Stimulated activated CD8-positive, alpha-beta memory T cell treated with anti-CD3 and anti-CD28 coated beads, Interleukin-12 subunit alpha, Interleukin-12 subunit beta, amount 100 ng/mL, for 24 hours (primary cell): Measurements from ENCODE around the gene VPS36.
"Not testable (repeated sequence)": the region's sequence is repeated elsewhere in the genome, so short reads cannot be mapped to it uniquely, and the experiment has no call there.

ENCODE experiments used
- DNase-seq: peaks from one replicate; pipeline ENCODE4 v3.0.0-alpha.2; 2020; ENCODE audit errors: extremely low read depth

VPS36 gene, protein sequence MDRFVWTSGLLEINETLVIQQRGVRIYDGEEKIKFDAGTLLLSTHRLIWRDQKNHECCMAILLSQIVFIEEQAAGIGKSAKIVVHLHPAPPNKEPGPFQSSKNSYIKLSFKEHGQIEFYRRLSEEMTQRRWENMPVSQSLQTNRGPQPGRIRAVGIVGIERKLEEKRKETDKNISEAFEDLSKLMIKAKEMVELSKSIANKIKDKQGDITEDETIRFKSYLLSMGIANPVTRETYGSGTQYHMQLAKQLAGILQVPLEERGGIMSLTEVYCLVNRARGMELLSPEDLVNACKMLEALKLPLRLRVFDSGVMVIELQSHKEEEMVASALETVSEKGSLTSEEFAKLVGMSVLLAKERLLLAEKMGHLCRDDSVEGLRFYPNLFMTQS

DNA sequence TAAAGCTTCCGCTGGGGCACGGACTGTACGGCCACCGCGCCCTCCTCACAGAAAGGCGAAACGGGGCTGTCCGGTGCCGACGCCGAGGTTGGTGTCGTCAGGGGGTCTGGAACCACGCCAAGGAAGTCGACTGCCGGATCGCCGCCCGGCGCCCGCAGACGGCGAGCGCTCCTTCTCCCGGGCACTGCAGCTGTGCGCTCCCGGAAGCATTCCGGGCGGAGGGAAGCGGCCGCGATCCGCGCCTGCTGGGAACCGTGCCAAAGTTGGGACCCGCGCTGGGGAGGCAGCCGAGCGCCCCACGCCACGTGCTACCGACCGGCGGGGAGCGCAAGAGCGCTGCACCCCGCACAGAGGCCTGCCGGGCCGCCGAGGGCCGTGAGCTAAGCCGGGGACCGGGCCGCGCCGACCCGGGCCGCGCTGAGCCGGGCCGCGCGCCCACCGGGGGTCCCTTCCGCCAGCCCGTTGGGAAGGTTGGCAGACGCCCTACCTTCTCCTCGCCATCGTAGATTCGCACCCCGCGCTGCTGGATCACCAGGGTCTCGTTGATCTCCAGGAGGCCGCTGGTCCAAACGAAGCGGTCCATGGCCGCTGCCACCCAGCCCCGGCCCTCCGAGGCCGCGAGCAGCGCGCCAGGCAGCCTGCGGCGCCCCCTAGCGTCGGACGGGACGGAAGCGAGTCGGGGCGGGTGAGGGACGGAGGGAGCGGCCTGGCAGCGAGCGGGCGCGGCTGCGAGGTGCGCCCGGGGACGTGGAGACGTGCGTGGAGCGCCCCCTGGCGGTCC is at the start of gene VPS36:
VPS36 (minus strand) TSS at position 623 of the 781 bp plus-strand sequence; CDS start at position 583, 40 bp downstream.
- peak; percentile 90 for DNase-seq

DNA sequence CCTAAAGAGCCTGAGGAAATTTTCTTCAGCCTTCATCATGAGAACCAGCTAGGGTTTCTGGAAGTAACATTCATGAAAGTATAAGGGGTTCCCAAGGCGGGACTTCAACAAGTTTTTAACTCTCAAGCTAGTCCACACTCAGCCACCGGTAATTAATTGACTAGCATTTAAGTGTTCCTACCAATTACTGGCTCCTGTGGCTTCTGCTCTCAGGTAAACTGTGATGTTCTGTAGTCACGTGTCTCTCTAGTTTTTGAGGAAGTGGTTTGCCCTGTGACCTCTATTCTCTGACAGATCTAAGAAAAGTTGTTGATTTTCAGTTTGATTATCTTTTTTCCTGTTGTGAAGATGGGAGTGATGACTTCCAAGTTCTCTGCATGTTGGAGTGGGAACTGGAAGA is 47.5 kb upstream of the VPS36 start:
- not testable (repeated sequence) for DNase-seq

DNA sequence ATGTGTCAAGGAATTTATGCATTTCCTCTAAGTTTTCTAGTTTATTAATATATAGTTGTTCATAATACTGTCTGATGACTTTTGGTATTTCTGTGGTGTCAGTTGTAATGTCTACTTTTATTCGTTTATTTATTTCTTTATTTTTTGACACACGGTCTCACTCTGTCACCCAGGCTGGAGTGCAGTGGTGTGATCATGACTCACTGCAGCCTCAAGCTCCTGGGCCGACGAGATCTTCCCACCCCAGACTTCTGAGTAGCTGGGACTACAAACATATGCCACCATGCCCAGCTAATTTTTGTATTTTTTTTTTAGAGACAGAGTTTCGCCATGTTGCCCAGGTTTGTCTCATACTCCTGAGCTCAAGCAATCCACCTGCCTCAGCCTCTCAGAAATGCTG is 43.8 kb upstream of the VPS36 start:
- DNase-seq: not testable (repeated sequence)

DNA sequence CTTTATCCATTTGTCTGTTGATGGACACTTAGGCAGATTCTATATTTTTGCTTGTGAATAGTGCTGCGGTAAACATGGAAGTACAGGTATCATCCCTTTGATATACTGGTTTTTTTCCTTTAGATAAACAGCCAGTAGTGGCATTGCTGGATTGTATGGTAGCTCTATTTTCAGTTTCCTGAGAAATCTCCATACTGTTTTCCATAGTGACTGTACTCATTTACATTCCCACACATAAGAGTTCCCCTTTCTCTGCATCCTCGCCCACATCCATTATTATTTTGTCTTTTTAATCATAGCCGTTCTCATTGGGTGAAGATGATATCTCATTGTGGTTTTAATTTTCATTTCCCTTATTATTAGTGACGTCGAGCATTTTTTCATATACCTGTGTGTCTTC is 40.6 kb upstream of the VPS36 start:
- not testable (repeated sequence) for DNase-seq

DNA sequence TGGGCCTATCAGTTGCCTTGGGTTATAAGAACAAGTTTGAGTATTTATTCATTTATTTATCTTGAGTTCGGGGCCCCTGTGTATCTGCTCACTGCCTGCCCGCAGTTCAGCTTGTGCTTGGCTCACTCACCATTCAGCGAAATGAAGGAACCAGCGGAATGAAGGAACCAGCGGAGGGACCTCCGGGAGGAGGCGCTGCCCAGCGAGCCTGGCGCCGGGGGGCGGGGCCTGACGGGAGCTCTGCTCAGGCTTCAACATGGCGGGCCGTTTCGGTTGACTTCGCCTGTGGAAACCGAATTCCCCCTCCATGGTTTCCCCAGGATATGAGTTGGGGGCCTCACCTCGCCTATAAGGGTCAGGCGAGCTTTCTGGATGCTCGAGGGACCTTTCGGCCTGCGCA is 38.3 kb upstream of the VPS36 start:
- DNase-seq: not testable (repeated sequence)

DNA sequence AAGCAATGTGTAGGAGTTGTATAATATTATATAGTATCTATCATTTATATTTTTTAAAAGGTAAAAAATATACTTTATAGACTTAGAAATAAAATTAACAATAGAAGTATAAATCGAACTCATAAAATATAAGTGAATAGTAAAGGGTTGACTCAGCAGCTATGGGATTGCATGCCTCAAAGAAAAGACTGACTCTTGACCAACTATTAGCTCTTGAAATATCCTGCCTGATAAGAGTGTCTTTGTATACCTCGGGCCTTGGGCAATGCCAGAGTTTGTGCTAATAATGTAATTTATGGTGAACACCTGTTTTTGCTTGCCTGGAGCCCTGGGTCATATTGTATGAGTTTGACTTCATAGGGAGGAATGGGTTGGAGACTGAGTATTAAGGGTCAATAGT is 36.6 kb upstream of the VPS36 start:
- not testable (repeated sequence) for DNase-seq

DNA sequence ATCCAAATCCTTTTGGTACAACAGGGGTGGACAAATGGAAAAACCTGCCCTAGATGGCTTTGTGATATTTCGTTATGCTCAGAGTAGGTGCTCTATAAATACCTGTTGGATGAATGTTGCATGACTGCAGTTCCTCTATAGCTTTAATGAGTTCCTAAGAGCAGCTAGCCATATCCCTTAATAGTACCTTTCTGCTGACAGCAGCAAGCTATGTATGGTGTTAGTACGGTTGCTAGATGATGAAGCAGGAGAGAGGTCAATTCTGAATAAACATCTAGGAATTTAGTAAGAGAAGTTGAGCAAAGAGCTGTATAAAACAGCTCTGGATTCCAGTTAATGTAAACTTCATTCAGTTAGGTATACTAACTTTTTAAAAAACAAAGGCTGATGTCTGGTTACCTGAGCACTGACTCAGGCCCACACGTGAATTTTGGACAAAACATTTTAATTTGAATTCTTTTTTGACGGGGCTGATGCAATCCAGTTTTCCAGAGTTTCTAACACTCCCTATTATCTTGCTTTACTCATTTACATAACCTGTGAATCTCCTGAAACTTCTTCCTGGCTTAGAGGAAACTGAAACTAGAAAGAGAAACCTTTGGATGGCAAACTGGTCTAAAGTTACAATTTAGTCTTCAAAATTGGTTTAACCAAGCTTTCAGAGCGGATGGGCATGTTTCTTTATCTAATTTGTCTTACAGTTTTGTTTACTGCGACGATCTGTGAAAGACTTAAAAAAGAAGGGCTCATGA is 30.4 kb upstream of the VPS36 start:
- DNase-seq: not testable (repeated sequence)

DNA sequence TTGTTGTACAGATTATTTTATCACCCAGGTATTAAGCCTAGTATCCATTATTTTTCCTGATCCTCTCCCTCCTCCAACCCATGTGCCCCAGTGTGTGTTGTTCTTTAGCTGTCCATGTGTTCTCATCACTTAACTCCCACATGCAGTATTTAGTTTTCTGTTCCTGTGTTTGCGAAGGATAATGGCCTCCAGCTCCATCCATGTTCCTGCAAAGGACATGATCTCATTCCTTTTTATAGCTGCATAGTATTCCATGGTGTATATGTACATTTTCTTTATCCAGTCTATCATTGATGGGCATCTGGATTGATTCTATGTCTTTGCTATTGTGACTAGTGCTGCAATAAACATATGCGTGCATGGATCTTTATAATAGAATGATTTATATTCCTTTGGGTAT is 18.1 kb upstream of the VPS36 start:
- not testable (repeated sequence) for DNase-seq

DNA sequence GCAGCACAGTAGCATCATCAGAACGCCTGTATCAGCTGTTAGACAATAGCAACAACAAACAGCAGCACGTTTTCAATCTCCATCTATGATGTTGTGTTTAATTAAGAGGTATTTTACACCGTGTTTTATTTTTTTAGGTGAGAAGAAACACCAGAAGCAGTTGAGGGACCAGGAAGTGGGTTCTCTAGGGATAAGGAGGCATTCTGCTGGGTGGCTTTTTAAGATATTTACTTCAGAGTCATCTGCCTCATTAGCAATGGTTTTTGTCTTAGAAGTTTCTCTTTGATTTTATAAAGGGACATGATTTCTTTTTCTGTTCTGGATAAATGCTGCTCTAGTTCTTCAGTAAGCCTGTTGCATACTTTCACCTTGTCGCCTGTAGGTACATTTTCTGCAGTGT is 13.1 kb upstream of the VPS36 start:
- DNase-seq: no peak

DNA sequence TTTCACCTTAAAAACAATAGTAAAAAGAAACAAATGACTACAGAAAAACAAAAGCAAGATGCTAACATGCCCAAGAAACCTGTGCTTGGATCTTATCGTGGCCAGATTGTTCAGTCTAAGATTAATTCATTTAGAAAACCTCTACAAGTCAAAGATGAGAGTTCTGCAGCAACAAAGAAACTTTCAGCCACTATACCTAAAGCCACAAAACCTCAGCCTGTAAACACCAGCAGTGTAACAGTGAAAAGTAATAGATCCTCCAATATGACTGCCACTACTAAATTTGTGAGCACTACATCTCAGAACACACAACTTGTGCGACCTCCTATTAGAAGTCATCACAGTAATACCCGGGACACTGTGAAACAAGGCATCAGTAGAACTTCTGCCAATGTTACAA is 10.8 kb upstream of the VPS36 start:
- no peak for DNase-seq

DNA sequence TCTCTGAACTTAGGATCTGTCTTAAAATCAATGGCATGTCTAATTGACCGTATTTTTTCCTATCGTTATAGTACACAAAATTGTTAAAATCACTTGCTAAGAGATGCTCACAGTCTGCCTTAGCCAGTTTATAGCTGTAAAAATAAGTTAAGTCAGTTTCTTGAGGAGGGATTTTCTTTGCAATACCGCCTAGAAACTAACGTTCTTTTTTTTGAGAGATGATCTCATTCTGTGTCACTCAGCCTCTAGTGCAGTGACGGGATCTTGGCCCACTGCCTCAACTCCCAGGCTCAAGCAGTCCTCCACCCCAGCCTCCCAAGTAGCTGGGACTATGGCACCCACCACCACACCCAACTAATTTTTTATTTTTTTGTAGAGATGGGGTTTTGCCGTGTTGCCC is 9.2 kb upstream of the VPS36 start:
- no peak for DNase-seq

DNA sequence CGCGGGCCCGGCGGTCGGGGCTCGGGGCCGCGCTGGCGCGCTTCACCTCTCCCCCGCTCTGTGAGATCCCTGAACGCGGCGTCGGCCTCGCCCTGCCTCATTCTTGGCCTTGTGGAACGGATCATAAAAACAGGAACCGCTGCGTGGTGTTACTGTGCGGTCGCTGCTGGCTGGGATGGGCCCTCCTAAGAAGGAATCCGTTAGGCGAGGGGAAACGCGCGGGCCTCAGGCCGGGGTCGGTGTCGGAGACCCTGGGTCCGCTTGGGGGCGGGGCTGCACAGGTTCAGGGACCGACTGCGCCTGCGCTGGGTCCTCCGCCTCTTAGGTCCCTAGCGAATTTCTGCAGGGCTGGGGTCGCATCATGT is 5.2 kb upstream of the VPS36 start:
- DNase-seq: peak; percentile 53

DNA sequence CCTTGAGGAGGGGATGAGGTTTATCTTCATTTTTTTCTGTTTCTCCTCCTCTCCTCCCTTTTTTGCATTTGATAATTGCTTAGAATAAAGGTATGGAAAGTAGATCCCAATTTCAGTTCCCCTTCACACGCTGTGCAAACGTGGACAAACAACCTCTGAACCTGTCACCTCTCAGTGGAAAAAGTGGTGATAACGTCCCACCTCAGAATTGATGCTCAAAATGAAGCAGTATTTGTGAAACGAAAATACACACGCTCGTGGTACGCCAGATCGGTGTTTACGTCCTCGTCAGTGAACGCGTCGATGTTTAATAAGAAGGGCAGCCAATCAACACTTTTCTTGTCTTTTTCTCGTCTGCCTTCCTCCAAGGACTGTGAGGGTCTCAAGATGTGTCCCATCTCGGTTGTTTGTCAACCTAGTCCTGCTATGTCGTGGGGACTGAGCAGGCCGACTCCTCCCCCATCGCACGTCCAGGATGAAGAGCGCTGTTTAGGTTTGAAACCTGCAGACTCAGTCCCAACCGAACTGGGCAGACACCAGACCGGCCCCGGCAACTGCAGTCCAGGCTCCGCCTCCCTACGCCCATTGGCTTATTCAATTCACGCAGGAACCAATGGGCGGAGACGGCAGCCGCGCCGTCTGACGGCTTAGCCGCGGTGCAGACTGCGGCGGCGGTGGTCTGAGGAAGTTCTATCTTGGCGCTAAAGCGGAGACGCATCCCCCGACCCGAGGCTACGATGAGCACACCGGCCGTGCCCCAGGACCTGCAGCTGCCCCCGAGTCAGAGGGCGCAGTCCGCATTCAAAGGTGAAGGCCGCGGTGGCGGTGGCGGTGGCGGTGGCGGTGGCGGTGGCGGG is 4.6 kb upstream of the VPS36 start, which contains the start of gene CKAP2:
CKAP2 (plus strand) TSS at position 659 of the 857 bp plus-strand sequence; CDS start at position 738, 79 bp downstream.
- DNase-seq: peak; percentile 83

DNA sequence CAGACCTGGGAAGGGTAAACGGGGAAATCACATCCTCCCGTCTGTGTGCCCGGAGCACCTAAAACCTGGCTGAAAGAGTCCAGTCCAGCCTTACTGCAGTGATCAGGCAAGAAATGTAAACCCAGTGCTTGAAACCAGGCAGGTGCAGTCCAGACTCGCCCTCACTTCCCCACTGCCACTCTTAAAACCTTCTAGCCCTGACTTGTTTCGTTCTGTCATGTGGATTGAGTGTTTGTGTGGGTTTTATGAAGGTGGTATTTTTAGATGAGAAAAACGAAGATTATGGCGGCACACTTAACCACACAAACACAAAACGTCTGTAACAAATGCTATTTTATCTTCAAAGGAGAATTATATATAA is 4.0 kb upstream of the VPS36 start:
- DNase-seq: no peak

DNA sequence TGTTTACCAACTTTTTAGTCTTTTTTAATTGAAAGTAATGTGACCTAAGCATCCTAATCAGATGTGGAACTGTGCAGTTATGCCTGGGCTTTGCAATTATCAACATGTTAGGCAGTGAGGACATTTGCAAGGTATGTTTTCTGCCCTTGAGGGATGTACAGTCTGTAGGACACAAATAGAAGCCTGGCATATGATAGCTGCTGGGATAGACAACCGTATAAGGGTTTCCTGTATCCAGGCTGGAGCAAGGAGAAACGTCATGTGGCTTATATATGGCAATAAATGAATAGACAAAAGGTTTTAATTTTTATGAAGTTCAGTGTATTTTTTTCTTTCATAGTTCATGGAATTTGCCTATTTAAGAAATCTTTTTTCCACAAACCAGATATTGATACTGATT is 2.0 kb upstream of the VPS36 start:
- no peak for DNase-seq

DNA sequence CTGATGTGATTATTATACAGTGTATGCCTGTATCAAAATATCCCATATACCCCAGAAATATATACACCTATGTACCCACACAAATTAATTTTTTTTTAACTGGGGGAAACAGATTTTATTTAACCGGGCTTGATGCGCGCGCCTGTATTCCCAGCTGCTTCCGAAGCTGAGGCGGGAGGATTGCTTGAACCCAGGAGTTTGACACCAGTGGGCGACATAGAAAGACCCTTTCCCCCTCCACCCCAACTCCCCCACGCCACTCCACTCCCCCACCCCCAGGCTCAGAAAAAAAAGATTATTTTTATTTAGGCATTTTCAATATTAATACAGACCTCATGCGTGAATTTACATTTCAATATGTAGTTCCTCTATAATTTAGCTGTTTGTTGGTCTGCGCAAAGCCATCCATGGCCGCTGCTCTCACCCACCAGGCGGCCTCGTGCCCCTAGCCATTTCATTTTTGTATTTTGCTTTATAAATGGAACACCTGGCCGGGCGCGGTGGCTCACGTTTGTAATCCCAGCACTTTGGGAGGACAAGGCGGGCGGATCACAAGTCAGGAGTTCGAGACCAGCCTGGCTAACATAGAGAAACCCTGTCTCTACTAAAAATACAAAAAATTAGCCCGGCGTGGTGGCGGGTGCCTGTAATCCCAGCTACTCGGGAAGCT is 836 bp upstream of the VPS36 start:
- no peak for DNase-seq

DNA sequence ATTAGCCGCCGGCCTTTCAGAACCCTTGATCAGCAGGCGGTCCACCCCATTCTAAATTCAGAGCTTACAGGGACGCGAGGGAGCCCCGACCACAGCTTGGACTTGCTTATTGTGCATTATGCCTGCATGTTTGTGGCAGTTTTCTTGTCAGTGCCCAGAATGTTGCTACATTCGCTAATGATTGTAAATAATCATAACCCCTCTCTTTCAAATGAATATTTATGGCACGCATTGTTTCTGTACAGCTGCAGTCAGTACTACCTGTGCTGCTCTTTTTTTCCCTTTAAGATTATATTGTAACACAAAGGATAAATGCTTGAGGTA is 321 bp upstream of the VPS36 start:
- no peak for DNase-seq

DNA sequence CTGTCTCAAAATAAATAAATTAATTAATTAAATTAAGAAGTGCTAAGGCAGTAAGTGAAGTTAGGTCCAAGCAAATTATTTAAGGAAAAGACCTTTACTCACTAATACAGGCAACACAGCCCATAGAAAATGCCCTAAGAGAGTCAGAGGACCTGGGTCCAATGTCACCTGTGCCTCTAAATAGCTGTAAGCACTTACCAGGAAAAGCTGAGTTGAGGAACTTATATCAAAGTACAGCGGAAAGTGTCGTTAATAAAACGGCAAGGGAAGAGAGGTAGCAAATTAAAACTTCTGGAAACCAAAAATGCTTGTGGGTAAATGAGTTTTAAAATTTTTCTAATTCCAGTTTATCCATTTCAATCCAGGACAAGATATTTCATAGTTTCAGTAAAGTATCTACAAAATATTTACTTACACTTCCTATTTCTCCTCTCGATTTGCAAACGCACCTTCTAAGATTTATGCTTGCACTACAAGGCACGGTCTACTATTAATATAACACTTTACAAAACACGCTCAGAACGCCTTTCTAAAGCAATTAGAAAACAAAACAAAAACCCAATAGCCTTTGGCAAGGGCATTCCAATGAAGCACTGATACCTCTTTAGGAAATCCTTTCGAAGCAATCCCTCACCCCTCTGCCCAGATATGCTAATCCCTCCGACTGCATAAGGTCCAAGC is 963 bp downstream of the VPS36 start:
- no peak for DNase-seq

DNA sequence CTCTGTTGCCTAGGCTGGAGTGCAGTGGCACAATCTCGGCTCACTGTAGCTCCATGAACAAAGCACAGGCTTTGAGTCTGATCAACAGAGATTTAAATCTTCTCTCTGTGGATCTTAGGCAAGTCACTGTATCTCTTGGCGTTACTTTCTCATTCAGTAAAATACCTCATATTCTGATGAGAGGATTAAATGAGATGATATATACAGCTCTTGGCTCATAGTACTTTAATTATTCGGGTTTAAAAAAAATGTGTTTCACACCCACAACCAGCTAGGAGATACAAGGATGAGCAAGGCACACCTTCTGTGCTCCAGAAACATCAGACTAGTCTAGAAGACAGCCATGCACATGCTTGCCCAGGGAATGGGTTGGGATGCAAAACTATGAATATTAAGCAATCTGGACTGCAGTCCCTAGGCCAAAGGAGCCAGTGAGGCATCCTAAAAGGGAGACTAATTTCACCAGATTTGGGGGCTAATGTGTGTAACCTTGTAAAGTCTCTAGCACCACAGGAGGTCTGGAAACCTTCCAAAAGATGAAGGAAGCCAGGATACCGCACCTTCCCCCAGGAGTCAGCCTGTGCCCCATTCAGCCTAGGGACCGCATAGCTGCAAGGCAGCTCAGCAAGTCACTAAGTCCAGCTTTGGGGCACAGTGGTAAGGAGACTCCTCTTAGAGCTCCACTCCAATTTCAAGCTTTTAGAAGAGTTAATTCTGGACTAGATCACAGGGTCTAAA is 2.5 kb downstream of the VPS36 start:
- DNase-seq: no peak

DNA sequence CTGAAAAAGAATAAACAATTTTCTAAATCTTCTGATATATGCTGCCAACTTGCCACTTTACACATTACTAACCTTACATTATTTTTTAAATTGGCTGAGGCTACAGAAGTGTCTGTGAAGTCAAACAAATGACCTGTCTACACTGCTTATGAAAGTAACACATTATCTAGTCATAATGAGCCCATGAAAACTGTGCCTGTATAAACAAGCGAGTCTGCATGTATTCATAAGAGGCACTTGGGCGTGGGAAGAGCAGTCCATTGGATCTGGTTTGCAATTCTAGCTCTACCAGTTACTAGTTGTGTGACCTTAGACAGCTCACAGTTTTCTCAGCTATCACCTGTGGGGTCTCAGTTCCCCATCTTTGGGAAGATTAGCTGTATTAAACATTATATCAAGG is 3.1 kb downstream of the VPS36 start:
- DNase-seq: no peak
